Smooth muscle cell of the brain vasculature (primary cell): Measurements from ENCODE around the gene PPP5C.
"Not testable (repeated sequence)": the region's sequence is repeated elsewhere in the genome, so short reads cannot be mapped to it uniquely, and the experiment has no call there.

Source experiments
- DNase-seq: peaks from one replicate; pipeline ENCODE4 v3.0.0-alpha.2; 2012; ENCODE audit warnings: low read depth, low spot score

Gene PPP5C

GRCh38 chr19:46385636-46386035 is 38.7 kb downstream of the PPP5C start:
- DNase-seq: no peak

GRCh38 chr19:46386151-46386550 is 39.3 kb downstream of the PPP5C start:
- DNase-seq: no peak

GRCh38 chr19:46386996-46387712 is 40.3 kb downstream of the PPP5C start:
- DNase-seq: no peak

- DNase-seq: no peak
These were observed 40.8 kb downstream of the PPP5C start for GRCh38 chr19:46387713-46388130.

GRCh38 chr19:46388311-46389095 is 41.6 kb downstream of the PPP5C start:
- no peak for DNase-seq

GRCh38 chr19:46390121-46390858 is 43.4 kb downstream of the PPP5C start:
- DNase-seq: no peak

GRCh38 chr19:46390866-46391265 is 44.0 kb downstream of the PPP5C start:
- no peak for DNase-seq

GRCh38 chr19:46391296-46392251 is 44.7 kb downstream of the PPP5C start:
- no peak for DNase-seq

GRCh38 chr19:46392252-46392801 is 45.4 kb downstream of the PPP5C start:
- no peak for DNase-seq

- DNase-seq: no peak
These were observed 46.0 kb downstream of the PPP5C start for GRCh38 chr19:46392837-46393236.

GRCh38 chr19:46393456-46394401 is 46.8 kb downstream of the PPP5C start:
- DNase-seq: no peak

GRCh38 chr19:46394402-46394797 is 47.5 kb downstream of the PPP5C start:
- DNase-seq: no peak

GRCh38 chr19:46397801-46398479 is 51.1 kb downstream of the PPP5C start:
- not testable (repeated sequence) for DNase-seq

GRCh38 chr19:46402725-46403124 is 55.8 kb downstream of the PPP5C start:
- DNase-seq: no peak

- no peak for DNase-seq
These were observed 57.3 kb downstream of the PPP5C start for GRCh38 chr19:46404055-46404752.

GRCh38 chr19:46404753-46405468 is 58.0 kb downstream of the PPP5C start:
- DNase-seq: no peak

- no peak for DNase-seq
These were observed 60.1 kb downstream of the PPP5C start for GRCh38 chr19:46406976-46407375.
